RWPE1 (cell line): ENCODE data around the gene VENTX.

Experiments used
- CTCF ChIA-PET: fragments of 350-600 bp; sonication (Branson Sonifier 250); formaldehyde crosslinking; extraction: SDS; loops from one replicate; lab custom pipeline; 2021; lab: Yijun Ruan, JAX
- POLR2A ChIA-PET: fragments of 400-600 bp; formaldehyde crosslinking; extraction: SDS; loops from one replicate; lab custom pipeline; 2020; ENCODE audit warnings: antibody characterized with exemption; ENCODE audit not compliant: low non-redundant PET; lab: Yijun Ruan, JAX
- DNase-seq: peaks from one replicate; pipeline ENCODE4 v3.0.0; 2012; ENCODE audit warnings: low spot score
- H3K27ac ChIP-seq: fragments of 450-650 bp; 2 replicates; pipeline ENCODE4 v1.5.1; 2017
- CTCF ChIP-seq: fragments of 450-650 bp; conservative IDR thresholded peaks from 2 replicates; pipeline ENCODE4 v1.5.1; 2017; ENCODE audit warnings: low read depth, mild to moderate bottlenecking

VENTX gene

GRCh38 chr10:133238466-133238804 is 780 bp downstream of the VENTX start:
- no peak for TF ChIP-seq CTCF
- DNase-seq: no peak
- no peak overlapping the region for H3K27ac ChIP-seq
- ChIA-PET POLR2A (no interaction called here), CTCF (interaction anchor here (0.7 kb wide), 1 partner anchor 8 kb away, joined by 3 read pairs; no protein-coding TSS in a partner anchor)

- TF ChIP-seq CTCF: no peak
- CTCF ChIA-PET: interaction anchor here (0.6 kb wide), 2 partner anchors 25 to 600 kb away, joined by 3 to 4 read pairs; no protein-coding TSS in a partner anchor
- POLR2A ChIA-PET: no interaction called here
- H3K27ac ChIP-seq: no peak overlapping the region
- DNase-seq: no peak
These were observed 2.3 kb downstream of the VENTX start for GRCh38 chr10:133239990-133240389.

- no peak overlapping the region for H3K27ac ChIP-seq
- TF ChIP-seq CTCF: no peak
- ChIA-PET POLR2A (interaction anchor here (0.6 kb wide), 1 partner anchor 293 kb away, joined by 4 read pairs; no protein-coding TSS in a partner anchor), CTCF (interaction anchor here (1.3 kb wide), 1 partner anchor 98 kb away, joined by 3 read pairs; no protein-coding TSS in a partner anchor)
- no peak for DNase-seq
These were observed 4.0 kb downstream of the VENTX start for GRCh38 chr10:133241501-133242205.

- POLR2A ChIA-PET: no interaction called here
- DNase-seq: no peak
- H3K27ac ChIP-seq: no peak overlapping the region
- CTCF ChIA-PET: interaction anchor here (0.6 to 1.3 kb wide), 3 partner anchors 82 to 337 kb away, joined by 3 read pairs; no protein-coding TSS in a partner anchor
- TF ChIP-seq CTCF: no peak
These were observed 5.1 kb downstream of the VENTX start for GRCh38 chr10:133242611-133243356.

GRCh38 chr10:133243593-133243992 is 5.9 kb downstream of the VENTX start:
- no peak for TF ChIP-seq CTCF
- ChIA-PET CTCF (no interaction called here), POLR2A (no interaction called here)
- no peak for DNase-seq
- H3K27ac ChIP-seq: no peak overlapping the region

GRCh38 chr10:133245439-133246235 is 8.0 kb downstream of the VENTX start:
- no peak overlapping the region for H3K27ac ChIP-seq
- ChIA-PET CTCF (no interaction called here), POLR2A (interaction anchor here (0.7 kb wide), 1 partner anchor 13 kb away, joined by 3 read pairs; no protein-coding TSS in a partner anchor)
- DNase-seq: no peak
- TF ChIP-seq CTCF: no peak
